MM.1S (cell line): ENCODE measurements around the gene MCOLN1.

Experiments used
- CTCF ChIP-seq: fragments of 300-600 bp; sonication (generic); IDR thresholded peaks from 2 replicates; pipeline ENCODE4 v1.5.1; 2016; ENCODE audit warnings: antibody characterized with exemption, low read length, mixed read lengths
- EZH2 ChIP-seq: fragments of 300-600 bp; sonication (generic); optimal IDR thresholded peaks from 2 replicates; pipeline ENCODE3; 2017; ENCODE audit warnings: low read depth, mild to moderate bottlenecking, antibody characterized with exemption, low read length, mixed read lengths
- EZH2phosphoT487 ChIP-seq: fragments of 300-600 bp; sonication (generic); IDR thresholded peaks from 2 replicates; pipeline ENCODE4 v1.6.1; 2018; ENCODE audit warnings: antibody characterized with exemption, low read length

- TF ChIP-seq CTCF (no peak), EZH2 (no peak), EZH2phosphoT487 (no peak)
These were observed 19.9 kb upstream of the MCOLN1 start for GRCh38 chr19:7502552-7502951.
